SH-SY5Y (cell line): Measurements from ENCODE around the gene CARD19.

Experiments used
- GATA2 ChIP-seq: IDR thresholded peaks from 2 replicates; pipeline ENCODE4 v1.6.1; 2011; ENCODE audit warnings: mild to moderate bottlenecking, low read depth, low read length
- GATA3 ChIP-seq: IDR thresholded peaks from 2 replicates; pipeline ENCODE4 v1.6.1; 2011; ENCODE audit warnings: low read depth, mild to moderate bottlenecking, low read length, moderate library complexity

DNA sequence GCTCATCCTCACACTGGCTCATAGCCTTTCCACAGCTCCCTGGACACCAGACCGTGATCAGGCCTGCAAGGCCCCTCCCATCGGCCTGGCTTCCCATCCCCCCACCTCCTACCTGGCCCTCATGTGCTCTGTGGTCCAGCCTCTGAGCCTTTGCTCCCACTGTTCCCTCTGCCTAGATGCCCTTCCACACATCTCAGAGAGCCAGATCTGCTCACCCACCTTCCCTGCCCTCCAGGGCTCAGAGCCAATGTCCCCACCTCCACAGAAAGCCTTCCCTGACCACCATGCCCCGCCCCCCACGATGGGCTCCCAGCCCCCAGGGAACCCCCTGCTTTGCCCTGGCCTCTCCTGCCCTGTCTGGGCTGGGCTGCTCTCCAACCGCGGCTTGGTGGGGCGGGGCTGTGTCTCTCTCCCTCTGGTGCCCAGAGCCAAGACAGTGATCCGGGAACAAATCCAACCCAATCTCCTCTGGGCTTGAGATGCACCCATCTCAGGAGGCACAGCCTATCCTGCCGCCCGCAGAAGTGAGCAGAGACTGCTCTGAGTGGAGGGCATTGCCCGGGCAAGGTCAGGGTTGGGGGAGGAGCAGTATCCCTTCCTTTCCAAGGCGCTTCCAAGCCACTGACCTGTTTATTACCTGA lies 36.4 kb downstream of the CARD19 start:
- no peak for TF ChIP-seq GATA3
- TF ChIP-seq GATA2: no peak
